K562 (cell line): ENCODE results near the gene ZNF284. TPM values are rescaled to one million over a fixed set of nuclear protein-coding genes. Genes with fewer than 3 reads are reported as not detected.
A peak's percentile ranks its signal among the peaks of the same experiment; 100 is the strongest.

ENCODE experiments used
- BRF2 ChIP-seq: IDR thresholded peaks from 3 replicates; pipeline ENCODE4 v1.6.1; 2011; ENCODE audit warnings: borderline replicate concordance, mild to moderate bottlenecking; ENCODE audit not compliant: insufficient read length, insufficient read depth
- CCNT2 ChIP-seq: IDR thresholded peaks from 2 replicates; pipeline ENCODE4 v1.6.1; 2011; ENCODE audit warnings: borderline replicate concordance, low read depth, mild to moderate bottlenecking, moderate library complexity, mixed read lengths, low read length; ENCODE audit not compliant: insufficient read length; ENCODE audit errors: extremely low read depth
- ETV5 ChIP-seq: sonication (generic); formaldehyde crosslinking; IDR thresholded peaks from 2 replicates; pipeline ENCODE4 v1.4.0; 2020; ENCODE audit warnings: low read depth, mild to moderate bottlenecking, missing genetic modification reagents
- HDAC3 ChIP-seq: fragments of 450-650 bp; IDR thresholded peaks from 2 replicates; pipeline ENCODE4 v1.6.1; 2018; ENCODE audit warnings: borderline replicate concordance, mild to moderate bottlenecking, moderate library complexity; ENCODE audit not compliant: partially characterized antibody
- HNRNPLL ChIP-seq: fragments of 200-400 bp; formaldehyde crosslinking; IDR thresholded peaks from 2 replicates; pipeline ENCODE4 v1.6.1; 2017; ENCODE audit warnings: low read length, low read depth, mild to moderate bottlenecking; ENCODE audit not compliant: poor library complexity, severe bottlenecking
- POLR2G ChIP-seq: fragments of 200-400 bp; formaldehyde crosslinking; IDR thresholded peaks from 2 replicates; pipeline ENCODE4 v1.6.1; 2017; ENCODE audit warnings: low read depth, mild to moderate bottlenecking, antibody characterized with exemption, low read length, moderate library complexity
- SMAD1 ChIP-seq: fragments of 150-350 bp; IDR thresholded peaks from 2 replicates; pipeline ENCODE4 v1.6.1; 2014; ENCODE audit warnings: low read length, low read depth; ENCODE audit not compliant: partially characterized antibody
- SNRNP70 ChIP-seq: fragments of 200-400 bp; formaldehyde crosslinking; optimal IDR thresholded peaks from 2 replicates; pipeline ENCODE3; 2017; ENCODE audit warnings: low read depth, low read length
- SOX6 ChIP-seq: fragments of 450-650 bp; IDR thresholded peaks from 2 replicates; pipeline ENCODE4 v1.6.1; 2014; ENCODE audit warnings: mild to moderate bottlenecking
- TCF3 ChIP-seq: sonication (generic); formaldehyde crosslinking; IDR thresholded peaks from 2 replicates; pipeline ENCODE4 v1.4.0; 2020; ENCODE audit warnings: mild to moderate bottlenecking, missing genetic modification reagents
- TOE1 ChIP-seq, 2 experiments: fragments of 450-650 bp in 1 of 2; sonication (generic) in 1 of 2; formaldehyde crosslinking in 1 of 2; IDR thresholded peaks; 2 replicates each; pipeline versions ENCODE4 v1.7.1 to v1.8.0; 2016 to 2022; ENCODE audit warnings: borderline replicate concordance in 2 of 2, mild to moderate bottlenecking in 2 of 2, antibody characterized with exemption in 1 of 2, inconsistent platforms in 1 of 2, low read depth in 1 of 2, missing genetic modification reagents in 1 of 2, moderate library complexity in 1 of 2
- ZBTB7A ChIP-seq: IDR thresholded peaks from 2 replicates; pipeline ENCODE4 v1.6.1; 2011; ENCODE audit warnings: low read depth, mild to moderate bottlenecking, low read length, moderate library complexity, borderline replicate concordance; ENCODE audit not compliant: control insufficient read depth
- ZNF224 ChIP-seq: sonication (generic); formaldehyde crosslinking; IDR thresholded peaks from 2 replicates; pipeline ENCODE4 v1.8.0; 2022; ENCODE audit warnings: mild to moderate bottlenecking, missing genetic modification reagents
- ZNF436 ChIP-seq: fragments of 250-450, 450-650 bp; sonication (Bioruptor Pico); formaldehyde crosslinking; IDR thresholded peaks from 2 replicates; pipeline ENCODE4 v1.7.0; 2020; ENCODE audit warnings: mild to moderate bottlenecking
- polyA plus RNA-seq, 8 experiments: library from polyadenylated mRNA; depleted of rRNA in 4 of 8; stranded (reverse) in 5 of 8; unstranded in 3 of 8; fragments of >200 nt; fragmentation: Nextera tagmentation in 2 of 8; fragmentation: Illumina TruSeq in 1 of 8; extraction: Ambion mirVana in 2 of 8; extraction: Trizol in 1 of 8; gene quantifications; 2 replicates each; pipeline versions ENCODE4 v1.2.1 to v1.2.3, GENCODE V29; 2011 to 2014; ENCODE audit warnings: inconsistent platforms in 1 of 8, missing spikeins in 1 of 8
- total RNA-seq, 7 experiments: library from RNA; depleted of rRNA in 6 of 7; stranded (reverse); fragments of >200 nt in 6 of 7; fragmentation: Illumina TruSeq in 2 of 7; extraction: Trizol in 2 of 7; gene quantifications; 2 replicates each; pipeline versions ENCODE4 v1.2.1 to v1.2.3, GENCODE V29; 2011 to 2021; ENCODE audit warnings: low replicate concordance in 1 of 7
- TF ChIP-seq, protein P1 (sequence below): fragments of 450-650 bp; IDR thresholded peaks from 2 replicates; pipeline ENCODE4 v1.6.1; 2018; ENCODE audit warnings: mild to moderate bottlenecking, low read depth; ENCODE audit not compliant: partially characterized antibody

ZNF284 gene
- total and polyA plus RNA-seq, 9 of the 15 experiments (the other 6 are each of a cell fraction or from before 2014, with no cell fraction given) = 0.07 to 0.24 (median 0.20) TPM

GRCh38 chr19:44025217-44025936, 46.6 kb upstream of the ZNF284 start, which contains the start of gene ZNF222 (continued):
- TF ChIP-seq, protein P1, sequence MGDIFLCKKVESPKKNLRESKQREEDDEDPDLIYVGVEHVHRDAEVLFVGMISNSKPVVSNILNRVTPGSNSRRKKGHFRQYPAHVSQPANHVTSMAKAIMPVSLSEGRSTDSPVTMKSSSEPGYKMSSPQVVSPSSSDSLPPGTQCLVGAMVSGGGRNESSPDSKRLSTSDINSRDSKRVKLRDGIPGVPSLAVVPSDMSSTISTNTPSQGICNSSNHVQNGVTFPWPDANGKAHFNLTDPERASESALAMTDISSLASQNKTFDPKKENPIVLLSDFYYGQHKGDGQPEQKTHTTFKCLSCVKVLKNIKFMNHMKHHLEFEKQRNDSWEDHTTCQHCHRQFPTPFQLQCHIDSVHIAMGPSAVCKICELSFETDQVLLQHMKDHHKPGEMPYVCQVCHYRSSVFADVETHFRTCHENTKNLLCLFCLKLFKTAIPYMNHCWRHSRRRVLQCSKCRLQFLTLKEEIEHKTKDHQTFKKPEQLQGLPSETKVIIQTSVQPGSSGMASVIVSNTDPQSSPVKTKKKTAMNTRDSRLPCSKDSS = no peak
- no peak for TF ChIP-seq BRF2
- no peak for TF ChIP-seq ZNF436 (CRISPR knock-in tag)
- TF ChIP-seq TCF3 (CRISPR knock-in tag) = no peak
- TF ChIP-seq TOE1 (IDR thresholded peaks at IDR 0.05; ENCODE audit: borderline replicate concordance) = no peak
- no peak for TF ChIP-seq TOE1 (CRISPR knock-in tag; IDR thresholded peaks at IDR 0.05; ENCODE audit: borderline replicate concordance, low read depth)
- TF ChIP-seq POLR2G = peak; percentile 69
- peak; percentile 65; the same call in 1 of the 2 replicates for TF ChIP-seq ZBTB7A
- no peak for TF ChIP-seq CCNT2
- no peak for TF ChIP-seq HDAC3
- TF ChIP-seq SMAD1 = no peak
- TF ChIP-seq HNRNPLL = no peak
- TF ChIP-seq ZNF224 = no peak
- no peak for TF ChIP-seq SNRNP70
- TF ChIP-seq ETV5 = 0 out of 2 replicates have a peak, but pooled peaks have one; percentile 40
- TF ChIP-seq SOX6 = peak; percentile 34; the same call in 1 of the 2 replicates
